Stimulated activated CD4-positive, alpha-beta T cell treated with anti-CD3 and anti-CD28 coated beads, Interleukin-4, amount 100 ng/mL, for 24 hours (primary cell): ENCODE measurements around the gene SOCS4.
"Not testable (repeated sequence)": the region's sequence is repeated elsewhere in the genome, so short reads cannot be mapped to it uniquely, and the experiment has no call there.

Experiments
- DNase-seq: peaks from one replicate; pipeline ENCODE4 v3.0.0-alpha.2; 2020

Gene SOCS4

DNA sequence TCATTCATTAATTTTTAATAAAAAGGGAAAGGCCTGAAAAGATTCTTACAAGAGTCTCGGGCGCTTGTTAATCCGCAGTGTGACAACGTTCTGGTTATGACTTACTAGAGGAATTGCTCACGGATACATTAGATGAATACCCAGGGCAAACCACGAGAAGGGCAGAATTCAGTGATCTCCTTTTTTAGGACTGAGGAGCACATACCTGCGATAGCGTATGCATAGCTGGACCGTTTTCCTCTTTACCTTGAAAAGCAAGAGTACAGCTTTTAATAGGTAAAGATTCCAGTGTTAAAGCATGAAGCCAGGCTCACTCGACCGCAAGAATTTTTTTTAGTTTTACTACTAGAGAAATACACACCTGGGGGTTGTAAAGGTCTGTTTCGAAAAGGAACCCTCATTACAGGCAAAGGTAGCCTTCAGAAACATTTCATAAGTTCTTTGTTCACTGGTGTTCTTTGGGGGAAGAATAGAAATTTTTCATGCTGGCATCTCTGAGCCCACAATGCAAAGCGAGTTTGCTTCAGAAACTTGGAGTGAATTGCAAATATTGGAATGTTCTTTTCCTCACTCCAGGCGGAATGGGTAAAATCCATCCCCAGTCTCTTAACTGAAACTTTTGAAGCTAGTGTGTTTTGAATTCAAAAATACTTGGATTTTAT, 25.4 kb downstream of the SOCS4 start:
- DNase-seq, result no peak

GRCh38 chr14:55053018-55053417, 26.0 kb downstream of the SOCS4 start:
- DNase-seq, result no peak

GRCh38 chr14:55053500-55053899, 26.5 kb downstream of the SOCS4 start:
- DNase-seq, result no peak

- DNase-seq, result no peak
Observed at GRCh38 chr14:55054098-55054497, 27.1 kb downstream of the SOCS4 start.

GRCh38 chr14:55057919-55058318, 30.9 kb downstream of the SOCS4 start:
- no peak for DNase-seq

DNA sequence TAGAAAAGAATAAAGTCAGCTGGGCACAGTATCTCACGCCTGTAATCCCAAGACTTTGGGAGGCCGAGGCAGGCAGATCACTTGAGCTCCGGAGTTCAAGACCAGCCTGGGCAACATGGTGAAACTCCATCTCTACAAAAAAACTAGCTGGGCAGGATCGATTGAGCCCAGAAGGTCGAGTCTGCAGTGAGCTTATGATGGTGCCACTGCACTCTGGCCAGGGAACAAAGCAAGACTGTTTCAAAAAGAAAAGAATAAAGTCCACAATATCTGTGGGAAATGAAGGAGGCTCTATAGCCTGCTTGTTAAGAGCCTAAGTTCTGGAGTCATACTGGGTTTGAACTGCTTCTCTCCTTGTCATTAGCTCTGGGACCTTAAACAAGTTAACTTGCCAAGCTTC, 32.3 kb downstream of the SOCS4 start:
- no peak for DNase-seq

DNA sequence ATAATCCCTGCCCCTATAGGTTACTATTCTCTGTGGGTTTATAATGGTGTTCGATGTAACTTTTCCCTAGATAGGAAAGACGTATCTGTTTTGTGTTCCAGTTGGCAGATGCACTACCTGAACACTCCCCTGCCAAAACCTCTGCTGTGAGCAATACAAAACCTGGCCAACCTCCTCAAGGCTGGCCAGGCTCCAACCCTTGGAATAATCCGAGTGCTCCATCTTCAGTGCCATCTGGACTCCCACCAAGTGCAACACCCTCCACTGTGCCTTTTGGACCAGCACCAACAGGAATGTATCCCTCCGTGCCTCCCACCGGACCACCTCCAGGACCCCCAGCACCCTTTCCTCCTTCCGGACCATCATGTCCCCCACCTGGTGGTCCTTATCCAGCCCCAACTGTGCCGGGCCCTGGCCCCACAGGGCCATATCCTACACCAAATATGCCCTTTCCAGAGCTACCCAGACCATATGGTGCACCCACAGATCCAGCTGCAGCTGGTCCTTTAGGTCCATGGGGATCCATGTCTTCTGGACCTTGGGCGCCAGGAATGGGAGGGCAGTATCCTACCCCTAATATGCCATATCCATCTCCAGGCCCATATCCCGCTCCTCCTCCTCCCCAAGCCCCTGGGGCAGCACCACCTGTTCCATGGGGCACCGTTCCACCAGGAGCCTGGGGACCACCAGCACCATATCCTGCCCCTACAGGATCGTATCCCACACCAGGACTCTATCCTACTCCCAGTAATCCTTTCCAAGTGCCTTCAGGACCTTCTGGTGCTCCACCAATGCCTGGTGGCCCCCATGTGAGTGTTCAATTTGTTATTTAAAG, 35.7 kb downstream of the SOCS4 start:
- no peak for DNase-seq

DNA sequence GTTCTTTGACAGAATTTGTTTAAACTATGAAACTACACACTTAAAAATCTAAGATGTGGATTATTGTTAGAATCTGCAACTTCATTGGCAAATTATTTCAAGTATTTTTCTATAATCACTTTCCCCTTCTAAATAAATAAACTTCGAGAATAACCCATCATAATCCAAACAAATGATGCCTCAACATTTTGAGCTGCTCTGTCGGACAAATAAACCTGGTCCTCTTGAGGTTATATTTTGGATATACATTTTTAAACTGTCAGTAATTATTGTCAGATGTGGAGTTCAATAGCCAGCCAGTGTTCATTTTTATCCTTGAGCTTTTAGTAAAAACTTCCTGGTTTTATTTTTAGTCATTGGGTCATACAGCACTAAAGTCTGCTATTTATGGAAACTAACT, 37.9 kb downstream of the SOCS4 start:
- not testable (repeated sequence) for DNase-seq

DNA sequence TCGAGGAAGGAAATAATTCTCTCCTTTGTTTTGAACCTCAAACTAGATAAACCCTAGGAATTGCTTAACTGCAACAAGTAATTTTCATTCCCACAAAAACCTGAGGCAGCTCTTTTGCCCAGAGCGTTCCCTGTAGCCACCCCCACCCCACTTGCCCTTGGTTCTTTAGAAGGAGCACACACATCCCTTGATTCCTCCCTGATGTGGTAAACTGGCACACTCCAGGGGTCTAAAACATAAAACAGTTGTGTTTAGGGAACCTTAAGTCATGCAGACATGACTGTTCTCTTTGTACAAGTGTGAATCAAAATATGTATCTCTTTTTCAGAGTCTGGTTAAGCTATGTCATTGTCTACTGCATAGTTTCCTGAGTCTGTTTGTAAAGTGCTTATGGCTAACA, 38.4 kb downstream of the SOCS4 start:
- DNase-seq, result no peak

GRCh38 chr14:55066223-55066622, 39.2 kb downstream of the SOCS4 start:
- DNase-seq, result no peak

DNA sequence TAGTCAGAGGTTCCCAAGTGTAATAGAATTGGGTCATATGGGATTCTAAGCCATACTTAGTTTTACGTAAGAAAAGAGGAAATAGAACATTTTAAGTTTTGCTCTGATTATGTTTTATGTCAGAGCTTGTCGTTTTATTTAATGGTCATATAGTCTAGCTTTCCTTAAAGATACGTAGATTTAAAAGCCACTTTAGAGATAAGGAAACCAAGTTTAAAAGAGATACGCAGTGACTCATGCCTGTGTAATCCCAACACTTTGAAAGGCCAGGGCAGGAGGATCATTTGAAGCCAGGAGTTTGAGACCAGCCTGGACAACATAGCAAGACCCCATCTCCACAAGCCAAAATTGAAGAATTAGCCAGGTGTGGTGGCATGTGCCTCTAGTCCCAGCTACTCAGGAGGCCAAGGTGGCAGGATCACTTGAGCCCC, 44.0 kb downstream of the SOCS4 start:
- DNase-seq, result no peak

DNA sequence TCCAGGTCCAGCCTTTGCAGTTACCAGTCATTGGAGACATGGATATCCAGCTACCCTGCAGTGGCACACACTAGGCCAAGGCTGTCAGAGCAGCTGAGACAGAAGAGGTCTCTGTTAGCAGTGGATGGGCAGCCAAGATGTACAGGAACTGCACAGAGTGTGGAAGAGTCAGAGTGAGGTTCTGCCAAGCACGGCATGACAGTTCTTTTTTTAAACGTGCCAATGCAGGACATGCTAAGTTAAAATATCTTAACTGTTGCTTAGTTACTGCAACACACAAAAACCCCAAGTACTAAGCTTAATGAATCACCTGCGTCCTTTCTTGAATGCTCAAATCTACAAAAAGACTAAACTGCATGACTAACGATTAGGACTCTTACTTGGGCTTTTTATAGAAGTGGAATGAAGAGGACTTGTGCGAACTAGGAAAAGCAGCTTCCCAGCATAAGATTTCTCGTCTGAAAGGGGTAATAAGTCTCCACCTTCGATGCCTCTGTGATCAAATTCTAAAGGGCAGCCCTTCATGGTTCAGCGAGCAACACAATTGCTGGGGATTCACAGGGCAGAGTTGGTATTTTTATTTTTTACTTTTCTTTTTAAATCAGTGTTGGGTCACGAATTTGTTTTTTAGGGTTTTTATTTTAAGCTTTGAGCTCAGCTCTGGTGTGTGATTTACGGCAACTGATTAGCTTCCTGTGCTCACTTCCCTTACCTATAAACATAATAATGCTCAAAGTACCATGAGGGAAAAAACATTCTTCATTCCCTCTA, 45.0 kb downstream of the SOCS4 start:
- DNase-seq, result peak; percentile 29

GRCh38 chr14:55073856-55074255, 46.8 kb downstream of the SOCS4 start:
- DNase-seq, result no peak

DNA sequence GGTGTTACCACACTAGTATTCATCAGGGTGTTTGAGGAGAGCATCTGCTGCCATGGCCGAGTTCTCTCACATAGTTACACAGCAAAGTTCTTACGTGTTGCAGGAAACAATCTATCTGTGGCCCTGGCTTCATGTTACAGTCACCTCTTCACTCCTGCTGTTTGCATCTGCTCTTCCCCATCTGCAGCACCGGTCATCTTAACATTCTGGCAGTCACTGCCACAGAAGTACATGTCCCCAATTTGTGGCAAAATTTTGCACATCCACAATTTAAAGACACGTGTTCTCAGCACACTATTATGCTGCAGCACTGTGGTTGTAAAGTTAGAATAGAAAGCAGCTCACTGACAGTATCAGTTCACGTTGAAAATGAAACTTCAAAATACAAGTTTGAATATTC, 47.6 kb downstream of the SOCS4 start:
- DNase-seq, result no peak

GRCh38 chr14:55075628-55076175, 48.7 kb downstream of the SOCS4 start:
- DNase-seq, result no peak

- DNase-seq, result no peak
Observed at GRCh38 chr14:55077170-55078151, 50.4 kb downstream of the SOCS4 start.

GRCh38 chr14:55079961-55080360, 52.9 kb downstream of the SOCS4 start:
- DNase-seq, result not testable (repeated sequence)

DNA sequence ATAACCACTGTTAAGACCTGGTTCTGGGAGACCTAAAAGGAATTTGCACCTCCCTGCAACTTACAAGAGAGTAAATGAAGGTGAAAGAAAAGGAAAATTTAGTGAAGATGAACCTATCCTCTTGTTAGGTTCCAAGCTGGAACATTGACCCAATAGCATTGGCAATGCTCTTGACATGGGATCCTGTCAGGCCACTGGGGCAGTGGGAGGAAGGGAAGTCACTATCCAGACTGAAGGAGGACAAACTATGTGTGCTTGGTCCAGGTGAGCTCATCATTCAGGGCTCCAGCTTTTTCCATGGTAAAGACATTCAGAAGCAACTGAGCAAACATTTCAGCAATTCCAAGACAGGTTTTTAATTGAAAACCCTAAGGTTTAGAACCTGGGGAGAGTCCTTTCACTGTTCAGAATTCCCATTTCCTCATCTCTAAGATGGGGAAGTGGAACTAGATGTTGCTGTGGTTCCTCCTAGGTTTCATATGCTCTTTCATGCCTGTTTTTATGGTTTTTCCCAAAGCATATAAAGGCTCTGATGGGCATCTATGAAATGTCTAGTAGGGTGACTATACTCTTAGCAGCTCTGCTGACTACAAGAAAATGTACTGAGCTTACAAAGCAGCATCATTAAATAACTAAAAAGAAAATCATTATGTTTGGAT, 57.5 kb downstream of the SOCS4 start:
- no peak for DNase-seq

DNA sequence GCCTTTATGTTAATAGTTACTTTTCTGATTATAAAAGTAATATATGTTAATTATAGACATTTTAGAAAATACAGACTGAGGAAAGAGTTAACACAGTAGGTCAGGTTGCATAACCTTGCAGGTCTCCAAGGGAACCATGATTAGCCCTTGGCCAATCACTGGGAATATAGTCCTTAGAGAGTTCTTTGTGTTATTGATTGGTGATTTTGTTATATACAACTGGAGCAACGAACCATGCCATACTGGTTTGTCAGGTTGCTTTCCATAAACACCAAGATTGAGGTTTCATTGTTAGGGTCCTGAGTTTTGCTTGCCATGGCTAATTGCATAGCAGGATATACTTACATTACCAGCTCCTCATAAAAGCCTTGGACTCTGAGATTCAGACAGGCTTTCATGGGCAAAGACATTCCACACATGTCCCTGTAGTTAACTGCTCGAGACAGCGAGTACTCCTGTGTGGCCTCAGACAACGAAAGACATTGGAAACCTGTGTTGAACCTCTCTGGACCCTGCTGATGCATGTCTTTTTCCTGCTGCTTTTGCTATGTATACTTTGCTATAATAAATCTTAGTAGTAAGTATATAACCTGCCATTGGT, 58.1 kb downstream of the SOCS4 start:
- DNase-seq, result no peak

DNA sequence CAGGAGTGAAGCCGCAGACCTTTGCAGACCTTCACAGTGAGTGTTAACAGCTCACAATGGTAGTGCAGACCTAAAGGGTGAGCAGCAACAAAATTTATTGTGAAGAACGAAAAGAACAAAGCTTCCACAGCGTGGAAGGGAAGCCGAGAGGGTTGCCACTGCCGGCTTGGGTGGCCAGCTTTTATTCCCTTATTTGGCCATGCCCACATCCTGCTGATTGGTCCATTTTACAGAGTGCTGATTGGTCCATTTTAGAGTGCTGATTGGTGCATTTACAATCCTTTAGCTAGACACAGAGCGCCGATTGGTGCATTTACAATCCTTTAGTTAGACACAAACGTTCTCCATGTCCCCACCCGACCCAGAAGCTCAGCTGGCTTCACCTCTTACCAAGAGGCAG, 59.9 kb downstream of the SOCS4 start:
- no peak for DNase-seq

DNA sequence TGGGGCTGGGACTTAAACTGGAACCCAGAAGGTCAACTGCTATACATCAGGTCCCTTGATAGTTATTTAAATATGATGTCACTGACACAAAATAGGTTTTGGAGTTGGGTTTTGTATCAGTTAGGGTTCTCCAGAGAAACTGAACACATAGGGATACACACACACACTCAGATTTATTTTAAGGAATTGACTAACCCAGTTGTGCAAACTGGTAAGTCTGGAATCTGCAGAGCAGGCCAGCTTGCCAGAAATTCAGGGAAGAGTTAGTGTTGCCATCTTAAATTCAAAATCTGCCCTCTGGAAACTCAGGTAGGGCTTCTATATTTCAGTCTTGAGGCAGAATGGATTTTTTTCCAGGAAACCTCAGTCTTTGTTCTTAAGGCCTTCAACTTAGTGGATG, 61.3 kb downstream of the SOCS4 start:
- no peak for DNase-seq
